ENCODE data around the gene TLL1.

TLL1 gene

GRCh38 chr4:166066936-166067335, 193.9 kb downstream of the TLL1 start:
- no peak for DNase-seq

DNA sequence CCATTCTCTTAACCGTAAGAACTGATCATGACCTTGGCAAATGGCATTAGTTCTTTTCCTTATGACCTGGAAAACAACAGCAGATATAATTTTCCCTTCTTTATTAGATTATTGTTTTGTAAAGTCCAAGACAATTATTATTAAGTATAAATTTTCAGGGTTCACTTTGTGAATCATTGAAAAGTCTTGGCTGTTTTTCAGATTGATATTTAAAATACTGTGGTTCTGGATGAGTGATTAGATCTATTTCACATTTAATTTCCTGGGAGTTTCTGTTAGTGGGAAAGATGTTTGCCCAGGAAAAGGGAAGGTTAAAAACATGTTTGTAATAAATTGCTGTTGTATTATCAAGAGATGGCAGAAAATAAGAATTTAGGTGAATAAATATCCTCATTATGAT, 194.9 kb downstream of the TLL1 start:
- no peak for DNase-seq

DNA sequence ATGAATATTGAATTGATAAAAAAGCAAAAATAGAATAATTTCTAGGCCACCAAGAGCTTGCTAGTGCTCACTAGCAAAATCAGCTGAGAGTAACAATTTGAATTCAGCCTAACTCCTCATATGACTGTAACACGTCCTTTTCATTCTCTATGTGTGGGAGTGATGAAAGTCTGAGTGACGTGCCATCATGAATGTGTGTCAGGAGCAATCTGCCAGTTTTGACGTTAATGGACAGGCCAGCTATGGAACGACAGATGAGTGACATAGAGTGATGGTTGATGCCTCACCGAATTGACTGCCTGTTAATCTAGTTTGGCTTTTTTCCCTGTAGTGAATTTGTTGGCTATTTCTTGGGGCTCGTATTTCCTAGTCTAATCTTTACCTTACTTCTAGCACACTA, 200.7 kb downstream of the TLL1 start:
- DNase-seq, result no peak

DNA sequence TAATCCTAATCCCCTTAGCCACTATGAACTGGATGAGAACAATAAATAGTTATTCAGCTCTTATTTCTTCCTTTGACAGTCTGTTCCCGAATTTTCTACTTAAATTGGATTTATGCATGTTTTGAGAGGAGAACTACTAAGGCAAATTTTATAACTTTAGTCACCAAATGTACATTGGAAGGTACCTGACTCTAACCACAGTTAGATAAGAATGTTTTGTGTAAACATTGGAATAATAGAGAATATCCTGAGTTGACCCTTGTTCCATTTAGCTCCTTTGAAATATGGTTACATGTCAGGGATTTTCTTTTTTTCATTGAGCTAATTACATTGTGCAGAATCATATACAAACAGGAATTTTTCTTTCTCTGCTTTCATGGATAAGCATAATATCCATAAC, 202.6 kb downstream of the TLL1 start:
- DNase-seq, result no peak

- DNase-seq, result no peak
Observed at GRCh38 chr4:166077782-166078181, 204.7 kb downstream of the TLL1 start.

DNA sequence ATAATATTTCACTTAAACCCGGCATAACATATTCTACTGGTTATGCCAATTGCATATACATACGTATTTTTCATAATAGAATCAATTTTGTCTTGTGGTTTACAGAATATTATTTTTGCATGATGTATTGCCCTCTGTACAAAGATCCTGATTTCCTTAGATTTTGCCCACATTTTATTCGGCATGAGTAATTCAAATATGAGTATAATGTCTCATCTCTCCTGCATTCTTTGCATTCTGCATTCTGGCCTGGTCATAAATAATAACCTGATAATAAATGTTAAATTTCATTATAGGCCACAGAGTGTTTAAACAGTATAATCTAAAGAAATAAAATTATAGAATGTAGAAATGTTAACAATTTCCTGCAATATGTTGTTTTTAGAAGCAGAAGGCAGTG, 205.3 kb downstream of the TLL1 start:
- DNase-seq, result no peak

DNA sequence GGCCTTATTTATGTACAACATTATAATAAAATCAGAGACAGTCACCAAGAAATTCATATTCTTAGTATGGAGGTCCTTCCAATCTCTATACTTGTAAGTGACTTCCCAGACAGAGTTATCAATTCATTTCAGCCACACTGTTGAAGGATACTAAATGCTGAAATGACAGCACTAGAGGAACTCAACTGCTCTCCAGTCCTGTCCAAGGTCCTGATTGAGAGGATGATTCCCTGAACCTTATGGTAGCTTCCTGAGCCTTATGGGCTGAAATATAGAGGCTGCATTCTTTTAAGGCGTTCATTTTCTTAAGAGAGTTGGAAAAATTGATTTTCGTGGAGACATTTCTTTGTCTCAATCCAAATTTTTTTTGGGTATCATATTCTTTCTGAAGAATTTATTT, 205.9 kb downstream of the TLL1 start:
- no peak for DNase-seq

DNA sequence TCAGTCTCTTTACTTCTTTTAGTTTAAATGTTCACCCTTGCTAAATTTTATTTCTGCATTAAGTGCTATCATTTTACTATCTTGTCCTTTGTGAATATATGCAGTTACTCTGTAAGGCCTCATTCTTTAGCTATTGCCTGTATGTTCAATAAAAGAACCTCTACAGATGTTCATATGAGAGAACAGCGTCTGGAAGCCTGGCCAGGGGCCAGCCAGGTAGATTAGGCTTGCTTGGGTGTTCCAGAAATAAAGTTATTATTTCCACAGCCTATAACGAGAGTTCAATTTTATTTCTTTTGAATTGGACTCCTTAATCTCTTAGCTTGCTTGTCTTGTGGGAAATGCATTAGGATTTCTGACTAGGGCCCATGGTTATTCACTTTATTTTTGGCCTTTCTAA, 214.5 kb downstream of the TLL1 start:
- no peak for DNase-seq

DNA sequence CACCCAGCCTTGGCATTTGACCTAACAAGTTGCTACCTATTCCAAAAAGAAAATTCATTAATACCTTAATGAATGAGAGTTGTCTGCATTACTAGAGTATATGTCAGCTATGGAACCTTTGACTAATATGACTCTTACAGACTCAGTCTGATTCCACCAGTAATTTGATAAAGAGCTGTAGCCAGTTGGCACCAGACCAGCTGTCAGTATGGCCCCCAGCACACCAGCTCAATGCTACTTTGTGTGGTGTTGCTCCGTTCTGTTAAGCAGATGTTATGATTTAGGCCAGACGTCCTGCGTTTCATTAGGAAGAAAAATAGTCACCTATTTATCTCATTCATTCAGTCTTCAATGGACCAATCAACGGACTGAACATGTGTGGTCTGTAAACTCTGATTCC, 215.5 kb downstream of the TLL1 start:
- DNase-seq, result no peak

- DNase-seq, result no peak
Observed at GRCh38 chr4:166091146-166091545, 218.1 kb downstream of the TLL1 start.

DNA sequence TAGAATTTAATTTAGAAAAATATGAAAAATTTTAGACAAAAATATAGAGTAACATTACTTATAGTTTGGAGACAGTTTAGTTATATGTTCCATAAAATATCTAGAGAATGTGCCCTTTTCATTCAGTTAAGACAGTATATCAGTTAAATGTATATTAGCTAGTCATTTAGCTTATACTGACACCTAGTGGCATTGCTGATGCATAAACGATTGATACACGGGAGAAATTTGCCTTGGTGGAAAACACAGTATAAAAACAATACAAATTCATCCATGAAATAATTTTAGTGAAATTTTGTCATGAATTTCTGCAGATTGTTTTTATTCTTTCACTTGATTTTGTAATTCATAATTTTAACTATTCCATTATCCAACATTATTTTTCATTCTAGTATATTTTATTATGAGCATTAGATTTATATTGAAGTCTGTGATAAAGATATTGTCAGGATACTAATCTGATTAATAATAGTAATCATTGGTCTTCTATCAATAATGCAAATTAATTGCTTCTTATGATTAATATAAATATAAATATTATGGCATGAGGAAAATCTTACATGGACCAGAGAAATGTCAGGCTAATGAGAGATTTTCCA, 219.0 kb downstream of the TLL1 start:
- DNase-seq, result no peak

DNA sequence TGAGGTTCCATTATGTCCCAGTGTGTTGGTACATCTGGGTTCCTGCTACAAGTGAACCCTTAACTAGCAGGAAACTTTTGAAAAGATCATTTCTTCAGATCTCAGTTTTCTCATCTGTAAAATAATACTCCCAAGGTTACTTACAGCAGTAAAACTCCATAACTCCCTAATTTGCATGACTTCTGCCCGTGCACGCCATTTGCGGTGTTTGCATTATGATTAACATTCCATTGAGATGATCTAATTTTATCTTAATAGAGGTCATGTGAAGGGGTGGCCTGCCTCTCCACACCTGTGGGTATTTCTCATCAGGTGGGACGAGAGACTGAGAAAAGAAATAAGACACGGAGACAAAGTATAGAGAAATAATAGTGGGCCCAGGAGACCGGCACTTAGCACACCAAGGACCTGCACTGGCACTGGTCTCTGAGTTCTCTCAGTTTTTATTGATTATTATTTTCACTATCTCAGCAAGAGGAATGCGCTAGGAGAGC, 219.8 kb downstream of the TLL1 start:
- no peak for DNase-seq

- no peak for DNase-seq
Observed at GRCh38 chr4:166104623-166105022, 231.6 kb downstream of the TLL1 start.

- no peak for DNase-seq
Observed at GRCh38 chr4:166121897-166122296, 248.9 kb downstream of the TLL1 start.

DNA sequence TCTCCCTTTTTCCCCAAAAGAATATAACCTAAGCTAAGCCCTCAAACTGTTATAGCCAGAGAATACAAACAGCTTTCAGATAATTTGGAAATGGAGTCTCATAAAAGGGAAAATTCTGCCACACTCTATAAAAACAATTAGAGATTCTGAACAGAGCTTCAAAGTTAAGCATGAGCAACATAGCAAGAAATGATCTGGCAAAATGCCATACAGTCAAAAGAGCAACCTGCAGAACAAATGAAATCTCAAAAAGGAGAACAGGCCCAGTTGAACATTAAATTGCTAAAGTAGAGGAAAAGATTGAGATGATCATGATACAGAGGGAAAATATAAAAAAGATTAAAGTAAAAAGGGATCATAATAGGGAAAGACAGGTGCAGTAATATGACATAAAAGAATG, 250.5 kb downstream of the TLL1 start:
- DNase-seq, result no peak

DNA sequence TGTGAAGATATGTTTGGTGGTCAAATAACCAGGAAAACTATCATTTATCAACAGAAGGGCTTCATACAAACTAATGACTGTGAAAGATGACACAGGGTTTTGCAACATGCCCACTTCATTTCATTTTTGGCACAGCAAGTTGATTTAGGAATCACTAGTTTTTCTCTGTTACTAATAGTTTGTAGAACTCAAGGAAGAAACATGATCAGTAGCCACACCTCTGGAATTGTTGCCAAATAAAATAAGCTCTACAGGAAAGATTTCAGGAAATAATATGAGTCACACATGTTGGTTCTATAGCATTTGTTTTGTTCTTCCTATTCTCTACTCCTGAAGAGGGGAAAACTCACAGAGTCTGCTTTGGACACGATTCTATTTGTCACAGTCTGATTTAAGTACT, 255.4 kb downstream of the TLL1 start:
- no peak for DNase-seq

DNA sequence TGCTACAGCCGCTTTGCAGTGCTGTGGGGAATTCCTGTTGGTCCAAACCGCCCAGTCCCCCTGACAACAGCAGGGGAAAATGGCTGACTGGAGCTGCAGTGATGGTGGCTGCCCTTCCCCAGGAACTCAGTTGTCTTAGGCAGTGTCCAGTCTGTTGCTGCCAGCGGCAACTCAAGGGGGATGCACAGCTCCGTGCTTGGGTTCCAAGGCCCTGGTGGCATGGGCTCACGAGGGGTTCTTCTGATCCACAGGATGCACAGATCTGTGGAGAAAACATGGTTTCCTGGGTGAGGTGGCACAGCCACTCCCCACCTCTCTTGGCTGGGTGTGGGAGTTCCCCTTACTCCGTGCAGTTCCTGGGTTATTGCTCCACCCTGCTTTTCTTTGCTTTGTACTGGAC, 261.2 kb downstream of the TLL1 start:
- DNase-seq, result no peak

GRCh38 chr4:166140951-166141350, 267.9 kb downstream of the TLL1 start:
- no peak for DNase-seq

DNA sequence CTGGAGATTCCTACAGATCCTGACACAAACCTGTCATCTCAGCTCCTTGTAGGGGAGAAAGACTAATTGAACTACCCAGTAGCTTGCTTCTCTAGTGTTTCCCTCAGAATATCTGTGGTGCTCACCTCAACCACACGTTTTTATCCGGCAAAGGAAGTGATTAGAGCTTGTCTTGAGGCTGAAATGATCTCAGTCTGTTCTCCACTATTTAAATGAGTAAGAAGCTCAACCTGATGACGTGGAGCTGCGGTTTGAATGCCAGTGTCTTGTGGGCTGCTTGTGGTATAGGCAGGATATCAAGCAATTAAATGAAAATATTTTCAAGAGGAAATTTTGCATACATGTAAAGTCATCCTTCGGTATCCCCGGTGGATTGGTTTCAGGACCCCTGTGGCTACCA, 270.2 kb downstream of the TLL1 start:
- DNase-seq, result peak; percentile 11

GRCh38 chr4:166144607-166145006, 271.6 kb downstream of the TLL1 start:
- no peak for DNase-seq

DNA sequence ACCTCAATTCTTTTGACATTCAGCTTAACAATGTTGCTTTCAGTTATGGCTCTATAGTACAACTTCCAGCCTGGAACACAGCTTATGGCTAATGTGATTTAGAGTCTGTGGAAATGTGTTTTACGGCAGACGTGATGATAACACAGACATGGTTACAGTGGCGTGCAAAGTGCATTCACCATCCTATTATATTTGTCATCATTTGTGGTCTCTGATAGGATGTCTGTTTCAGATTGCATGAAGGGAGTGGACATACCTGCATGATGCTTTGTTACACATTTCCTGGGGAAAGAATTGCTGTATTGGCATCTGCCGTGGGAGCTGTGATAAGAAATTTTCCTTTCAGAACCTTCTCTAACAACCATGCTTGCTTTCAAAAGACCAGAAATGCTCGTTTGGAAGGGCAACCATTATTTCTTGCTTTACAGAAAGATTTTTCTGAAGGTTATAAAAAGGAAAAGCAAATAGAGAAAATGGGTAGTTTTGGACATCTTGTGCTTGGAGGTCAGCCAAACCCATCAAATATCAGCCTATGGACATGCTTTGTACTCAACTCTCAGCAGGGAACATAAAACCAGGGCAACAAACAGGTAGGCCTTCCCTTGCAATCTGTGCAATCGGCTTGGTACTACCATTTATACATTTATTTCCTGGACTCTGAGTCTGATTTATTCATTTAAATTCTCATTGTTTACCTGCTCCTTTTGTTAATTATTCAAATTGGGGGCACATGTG, 273.9 kb downstream of the TLL1 start:
- no peak for DNase-seq
